AG09319 (cell line): ENCODE results near the gene MAP3K4.

Source experiments
- DNase-seq: peaks from one replicate; pipeline ENCODE4 v3.0.0-alpha.2; 2010; ENCODE audit warnings: low read depth; ENCODE audit errors: extremely low read depth
- TF ChIP-seq, protein P1 (sequence below): IDR thresholded peaks from 2 replicates; pipeline ENCODE4 v1.5.1; 2011; ENCODE audit warnings: low read depth, mild to moderate bottlenecking, inconsistent platforms, low read length, moderate library complexity

The MAP3K4 gene

DNA sequence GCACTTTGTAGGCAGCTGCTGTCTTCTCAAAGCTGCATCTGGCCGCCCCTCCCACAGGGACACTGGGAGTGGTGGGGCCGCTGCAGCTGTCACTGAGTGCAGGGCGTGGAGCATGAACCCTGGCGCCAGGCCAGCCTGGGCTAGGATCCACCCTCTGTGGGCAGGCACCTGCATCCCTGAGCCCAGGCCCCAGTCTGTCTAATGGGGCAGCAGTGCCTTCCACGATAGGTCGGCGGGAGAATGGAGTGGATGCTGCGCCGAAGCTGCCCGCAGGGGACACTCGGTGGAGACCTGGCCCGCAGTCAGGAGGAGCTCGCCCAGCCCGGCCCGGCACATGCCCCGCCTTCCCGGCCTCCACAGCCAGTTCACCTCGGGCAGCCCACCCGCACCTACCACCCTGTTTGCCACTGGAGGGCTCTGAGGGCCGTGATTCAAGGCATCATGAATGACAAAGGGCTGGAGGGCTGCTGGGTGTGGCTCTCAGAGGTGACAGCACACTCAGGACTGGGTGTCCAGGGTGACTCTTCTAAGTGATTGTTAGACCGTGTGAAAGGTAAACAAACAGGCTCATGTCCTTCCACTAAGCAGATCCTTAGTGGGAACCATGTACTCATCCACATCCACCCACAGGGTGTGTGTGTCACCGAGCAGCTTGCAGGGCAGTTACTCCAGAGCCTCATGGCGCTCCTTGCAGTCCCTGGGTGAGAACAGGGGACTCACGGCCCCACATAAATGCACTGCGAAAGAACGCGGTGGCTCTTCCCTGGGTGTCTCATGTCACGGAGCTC, 148.4 kb downstream of the MAP3K4 start:
- TF ChIP-seq, protein P1, sequence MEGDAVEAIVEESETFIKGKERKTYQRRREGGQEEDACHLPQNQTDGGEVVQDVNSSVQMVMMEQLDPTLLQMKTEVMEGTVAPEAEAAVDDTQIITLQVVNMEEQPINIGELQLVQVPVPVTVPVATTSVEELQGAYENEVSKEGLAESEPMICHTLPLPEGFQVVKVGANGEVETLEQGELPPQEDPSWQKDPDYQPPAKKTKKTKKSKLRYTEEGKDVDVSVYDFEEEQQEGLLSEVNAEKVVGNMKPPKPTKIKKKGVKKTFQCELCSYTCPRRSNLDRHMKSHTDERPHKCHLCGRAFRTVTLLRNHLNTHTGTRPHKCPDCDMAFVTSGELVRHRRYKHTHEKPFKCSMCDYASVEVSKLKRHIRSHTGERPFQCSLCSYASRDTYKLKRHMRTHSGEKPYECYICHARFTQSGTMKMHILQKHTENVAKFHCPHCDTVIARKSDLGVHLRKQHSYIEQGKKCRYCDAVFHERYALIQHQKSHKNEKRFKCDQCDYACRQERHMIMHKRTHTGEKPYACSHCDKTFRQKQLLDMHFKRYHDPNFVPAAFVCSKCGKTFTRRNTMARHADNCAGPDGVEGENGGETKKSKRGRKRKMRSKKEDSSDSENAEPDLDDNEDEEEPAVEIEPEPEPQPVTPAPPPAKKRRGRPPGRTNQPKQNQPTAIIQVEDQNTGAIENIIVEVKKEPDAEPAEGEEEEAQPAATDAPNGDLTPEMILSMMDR, result no peak
- no peak for DNase-seq

DNA sequence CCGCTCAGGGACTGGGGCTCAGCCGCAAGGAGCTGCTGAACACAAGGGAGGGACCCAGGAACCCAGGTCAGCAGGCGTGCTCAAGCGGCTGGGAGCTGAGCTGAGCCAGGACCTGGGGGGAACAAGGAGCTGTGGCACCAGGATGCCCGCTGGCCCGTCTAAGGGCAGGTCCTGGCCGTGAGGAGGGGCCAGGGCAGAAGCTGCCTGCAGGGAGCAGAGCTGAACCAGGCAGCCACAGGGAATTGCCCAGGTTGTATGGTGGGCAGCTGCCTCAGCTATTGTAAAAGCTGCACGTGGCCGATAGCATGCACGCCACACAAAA, 148.9 kb downstream of the MAP3K4 start:
- TF ChIP-seq, protein P1, result no peak
- no peak for DNase-seq

DNA sequence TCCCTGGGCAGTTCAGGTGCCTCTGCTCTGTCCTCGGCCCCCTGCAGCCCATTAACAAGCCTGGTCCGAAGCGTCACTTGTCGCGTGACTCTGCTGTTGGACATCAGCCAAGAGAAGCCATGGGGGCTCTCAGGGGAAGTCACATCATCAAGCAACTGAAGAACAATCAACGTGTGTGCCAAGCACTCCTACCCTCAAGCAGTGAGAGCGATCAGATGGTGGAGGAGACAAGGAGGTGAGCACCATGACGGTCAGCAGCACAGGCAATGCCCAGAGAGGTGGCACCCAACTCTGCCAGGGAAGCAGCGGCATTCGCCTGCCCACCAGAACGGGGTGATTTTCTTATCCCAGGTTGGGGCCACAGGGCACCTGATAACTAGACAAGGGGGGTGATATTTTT, 149.6 kb downstream of the MAP3K4 start:
- DNase-seq, result no peak

DNA sequence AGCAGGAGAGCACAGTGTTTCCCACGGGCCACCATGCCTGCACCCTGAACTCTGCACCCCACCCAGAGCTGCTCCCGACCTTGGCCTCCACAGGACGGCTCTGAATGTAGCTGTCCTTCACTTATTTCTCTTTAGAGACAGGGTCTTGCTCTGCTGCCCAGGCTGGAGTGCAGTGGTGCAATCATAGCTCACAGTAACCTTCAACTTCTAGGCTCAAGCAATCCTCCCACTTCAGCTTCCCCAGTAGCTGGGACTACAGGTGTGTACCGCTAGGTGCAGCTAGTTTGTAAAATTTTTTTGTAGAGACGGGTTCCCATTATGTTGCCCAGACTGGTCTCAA, 151.4 kb downstream of the MAP3K4 start:
- TF ChIP-seq, protein P1, result no peak
- no peak for DNase-seq

More for the DNA sequence above, 149.6 kb downstream of the MAP3K4 start:
- TF ChIP-seq, protein P1, result no peak

DNA sequence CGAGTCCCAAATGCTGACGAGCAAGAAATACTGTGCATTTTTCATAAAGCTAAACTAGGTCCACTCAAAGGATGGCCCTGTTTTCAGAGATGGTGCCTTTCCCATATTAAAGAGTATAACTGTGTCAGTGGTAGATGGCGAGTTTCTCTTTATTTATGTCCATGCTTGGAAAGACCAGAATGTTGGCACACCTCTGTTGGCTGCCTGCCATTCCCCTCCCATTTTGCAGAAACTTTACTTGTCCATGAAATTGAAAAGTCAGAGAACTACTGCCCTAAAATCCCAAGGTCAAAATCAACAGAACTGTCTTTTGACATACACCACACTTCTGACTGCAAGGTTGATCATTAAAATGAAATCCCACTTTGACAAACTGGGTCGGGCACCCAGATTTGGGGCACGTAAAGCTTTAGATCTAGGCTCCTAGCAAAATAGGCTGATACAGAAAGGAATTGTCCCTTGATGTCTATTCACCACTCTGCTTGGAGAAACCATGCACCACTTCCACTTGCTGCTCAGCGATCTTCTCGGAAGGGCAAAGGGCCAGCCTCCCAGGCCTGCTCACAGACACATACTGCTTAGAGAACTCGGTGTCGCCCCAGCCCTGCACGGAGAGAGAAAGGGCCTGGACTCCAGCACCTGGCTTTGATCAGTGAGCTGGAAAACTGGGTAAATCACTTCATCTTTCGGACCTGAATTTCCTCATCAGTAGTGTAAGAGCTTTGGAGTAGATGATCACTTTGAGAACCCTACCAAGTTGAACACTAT, 152.3 kb downstream of the MAP3K4 start:
- TF ChIP-seq, protein P1, result no peak
- no peak for DNase-seq

DNA sequence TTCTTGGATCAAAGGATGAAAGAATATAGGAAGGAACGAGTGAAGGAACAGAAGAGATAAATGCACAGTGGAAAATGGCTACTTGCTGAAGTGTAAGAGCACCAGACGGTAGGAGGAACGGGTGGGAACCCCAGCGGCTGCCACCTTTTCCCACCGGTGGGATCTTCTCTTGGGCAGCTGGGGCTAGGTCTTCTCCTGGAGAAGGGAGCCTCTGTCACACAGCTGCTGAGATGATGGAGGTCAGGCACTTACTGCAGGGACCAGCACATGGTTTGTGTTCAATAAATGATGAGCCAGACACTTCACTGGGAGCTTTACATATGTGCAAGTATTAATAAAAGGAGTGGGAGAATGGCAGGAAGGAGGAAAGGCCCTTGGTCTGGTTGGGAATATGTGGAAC, 158.6 kb downstream of the MAP3K4 start:
- no peak for DNase-seq
- TF ChIP-seq, protein P1, result no peak

DNA sequence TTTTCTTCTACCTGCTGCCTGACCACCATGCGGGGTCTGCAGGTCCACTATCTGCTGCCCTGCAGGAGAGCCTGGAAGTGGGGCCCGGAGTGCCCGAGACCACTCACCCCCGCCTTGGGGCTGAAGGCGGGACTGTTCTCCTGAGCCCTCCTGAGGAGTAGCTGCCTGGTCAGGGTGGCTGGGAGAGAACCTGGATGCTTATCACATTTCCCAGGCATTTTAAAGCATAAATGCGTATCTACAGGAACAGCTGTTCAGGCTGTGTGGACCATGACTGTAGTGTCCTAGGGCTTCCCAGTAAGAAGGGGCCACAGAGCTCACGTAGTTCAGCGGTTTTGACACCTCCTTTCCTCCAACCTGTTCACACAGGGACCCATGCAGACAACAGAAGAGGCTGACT, 159.0 kb downstream of the MAP3K4 start:
- TF ChIP-seq, protein P1, result no peak
- DNase-seq, result no peak
